GM21576 (cell line): ENCODE measurements around the gene S100A13.
"Not testable (repeated sequence)": the region's sequence is repeated elsewhere in the genome, so short reads cannot be mapped to it uniquely, and the experiment has no call there.

ENCODE experiments used
- ATAC-seq: cut with Tn5 transposase; IDR thresholded peaks from one replicate; pipeline ENCODE4 v1.9.1; 2021; ENCODE audit warnings: mild to moderate bottlenecking, moderate library complexity; ENCODE audit not compliant: unreplicated experiment

S100A13 gene

DNA sequence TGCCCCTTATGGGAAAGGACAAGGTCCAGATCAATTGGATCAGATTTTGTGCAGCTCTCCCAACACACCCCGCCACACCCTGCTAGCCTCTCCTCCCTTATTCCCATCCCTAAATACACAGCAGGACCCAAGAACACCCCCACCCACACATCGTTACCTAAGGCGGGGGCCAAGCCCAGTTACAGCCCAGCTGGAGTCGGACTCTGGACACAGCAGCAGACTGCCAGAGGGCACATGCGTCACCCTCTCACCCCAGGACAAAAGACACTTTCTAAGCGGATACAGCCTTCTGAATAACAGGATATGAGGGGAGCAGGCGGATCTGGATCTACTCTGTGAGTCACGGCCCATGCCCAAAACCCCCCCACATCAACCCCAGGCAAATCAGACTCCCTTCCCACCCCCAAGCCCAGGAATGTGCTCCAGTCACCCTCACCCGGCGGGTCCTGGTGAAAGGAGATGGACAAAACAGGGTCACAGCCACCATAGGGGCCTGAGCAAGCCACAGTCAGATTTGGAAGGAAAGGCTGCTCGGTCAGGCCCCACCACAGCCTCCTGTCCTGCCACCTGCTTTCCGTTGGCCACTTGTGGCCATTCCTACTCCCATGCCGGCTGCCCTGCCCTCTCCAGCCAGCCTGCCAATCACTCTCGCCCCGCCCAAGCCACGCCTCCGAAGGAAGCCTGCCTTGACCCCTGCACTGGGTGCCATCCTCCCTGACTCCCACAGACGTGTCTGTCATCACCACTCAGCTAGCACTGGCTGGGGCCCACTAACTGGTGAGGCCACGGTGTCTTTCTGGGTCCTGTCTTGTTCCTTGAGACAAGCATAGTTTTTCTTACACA is 18.3 kb downstream of the S100A13 start:
- no peak for ATAC-seq

DNA sequence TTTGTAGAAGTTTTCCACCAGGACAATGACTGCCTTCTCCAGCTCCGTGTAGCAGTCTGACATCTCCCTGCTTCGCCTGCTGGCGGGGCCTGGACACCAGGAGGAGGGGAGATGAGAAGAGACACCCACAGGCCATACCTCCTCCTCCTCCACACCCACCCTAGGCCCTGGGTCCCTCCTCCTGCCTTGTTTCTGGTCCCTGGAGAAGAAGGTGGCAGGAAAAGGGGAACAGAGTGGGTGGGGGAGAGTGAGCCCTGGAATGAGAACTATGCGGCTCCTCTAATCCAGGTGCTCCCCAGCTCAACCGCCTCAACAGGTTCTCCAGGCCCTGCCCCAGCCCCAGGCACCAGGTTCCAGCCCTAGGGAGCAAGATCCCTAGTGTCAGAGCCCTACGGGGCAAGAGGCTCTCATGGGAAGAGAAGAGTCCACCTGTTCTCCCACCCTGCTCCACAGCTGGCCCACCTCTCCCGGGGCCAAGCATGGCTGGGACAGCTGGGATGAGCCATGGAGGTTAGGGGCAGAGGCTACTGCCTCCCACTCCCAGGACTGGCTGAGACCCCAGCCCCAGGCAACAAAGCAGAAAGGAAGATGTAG is 19.1 kb downstream of the S100A13 start:
- ATAC-seq, result no peak

DNA sequence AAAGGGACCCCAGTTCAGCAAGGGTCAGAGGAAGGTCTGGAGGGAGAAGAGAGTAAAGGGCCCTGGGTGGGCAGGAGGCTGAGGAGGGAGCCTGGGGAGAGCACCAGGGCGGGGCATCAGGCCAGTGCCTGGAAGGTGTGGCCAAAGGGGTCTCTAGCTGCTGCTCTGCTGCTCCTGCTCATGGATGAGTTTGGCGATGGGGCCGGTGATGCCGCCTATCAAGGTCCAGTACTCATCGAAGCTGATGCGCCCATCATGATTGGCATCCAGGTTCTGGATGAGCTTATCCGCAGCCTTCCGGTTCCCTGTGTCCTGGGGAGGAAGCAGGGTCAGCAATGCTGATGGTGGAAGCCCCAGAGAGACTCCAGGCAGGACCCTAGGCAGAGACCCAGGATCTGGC is 19.9 kb downstream of the S100A13 start:
- no peak for ATAC-seq

DNA sequence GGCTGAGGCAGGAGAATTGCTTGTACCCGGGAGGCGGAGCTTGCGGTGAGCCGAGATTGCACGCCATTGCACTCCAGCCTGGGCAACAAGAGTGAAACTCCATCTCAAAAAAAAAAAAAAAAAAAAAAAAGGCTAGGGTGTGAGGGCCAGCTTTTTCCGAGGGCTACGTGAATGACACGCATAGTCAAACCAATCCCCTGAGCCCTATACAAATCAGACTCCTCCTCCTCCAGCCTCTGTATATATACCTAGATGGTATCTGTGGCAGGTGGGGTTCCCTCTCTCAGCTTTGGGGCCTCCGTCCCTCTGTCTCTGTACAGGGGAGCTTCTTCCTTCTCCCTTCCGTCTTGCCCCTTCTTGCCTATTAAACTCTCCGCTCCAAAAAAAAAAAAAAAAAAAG is 21.1 kb downstream of the S100A13 start:
- ATAC-seq, result no peak

DNA sequence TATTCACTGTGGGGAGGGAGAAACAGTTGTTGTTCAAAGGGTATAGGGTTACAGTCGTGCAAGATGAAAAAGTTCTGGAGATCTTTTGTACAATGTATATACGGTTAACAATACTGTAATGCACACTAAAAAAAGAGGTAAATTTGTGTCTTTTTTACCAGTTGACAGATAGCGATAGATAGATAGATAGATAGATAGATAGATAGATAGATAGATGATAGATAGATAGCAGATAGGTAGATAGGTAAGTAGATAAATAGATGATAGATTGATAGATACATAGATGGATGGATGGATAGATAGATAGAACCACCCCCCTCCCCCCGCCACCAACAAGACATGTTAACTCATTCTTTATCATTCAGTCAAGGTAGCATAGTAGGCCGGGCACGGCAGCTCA is 24.6 kb downstream of the S100A13 start:
- no peak for ATAC-seq

DNA sequence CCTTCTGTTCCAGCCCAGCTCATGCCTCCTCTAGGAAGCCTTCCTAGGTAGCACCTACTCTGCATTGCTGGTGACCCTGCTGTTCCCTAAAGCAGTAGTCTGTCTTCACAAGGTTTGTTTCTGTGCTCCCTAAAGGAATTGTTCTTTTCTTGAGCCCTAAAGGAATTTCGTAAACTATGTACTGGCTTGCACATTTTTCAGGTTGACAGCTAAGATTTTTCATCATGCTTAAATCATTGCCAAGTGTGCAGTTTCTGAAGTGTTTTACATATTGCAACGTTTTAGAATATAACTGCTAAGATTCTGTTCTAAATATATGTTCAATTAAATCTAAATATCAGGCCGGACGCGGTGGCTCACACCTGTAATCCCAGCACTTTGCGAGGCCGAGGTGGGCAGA is 27.5 kb downstream of the S100A13 start:
- no peak for ATAC-seq

DNA sequence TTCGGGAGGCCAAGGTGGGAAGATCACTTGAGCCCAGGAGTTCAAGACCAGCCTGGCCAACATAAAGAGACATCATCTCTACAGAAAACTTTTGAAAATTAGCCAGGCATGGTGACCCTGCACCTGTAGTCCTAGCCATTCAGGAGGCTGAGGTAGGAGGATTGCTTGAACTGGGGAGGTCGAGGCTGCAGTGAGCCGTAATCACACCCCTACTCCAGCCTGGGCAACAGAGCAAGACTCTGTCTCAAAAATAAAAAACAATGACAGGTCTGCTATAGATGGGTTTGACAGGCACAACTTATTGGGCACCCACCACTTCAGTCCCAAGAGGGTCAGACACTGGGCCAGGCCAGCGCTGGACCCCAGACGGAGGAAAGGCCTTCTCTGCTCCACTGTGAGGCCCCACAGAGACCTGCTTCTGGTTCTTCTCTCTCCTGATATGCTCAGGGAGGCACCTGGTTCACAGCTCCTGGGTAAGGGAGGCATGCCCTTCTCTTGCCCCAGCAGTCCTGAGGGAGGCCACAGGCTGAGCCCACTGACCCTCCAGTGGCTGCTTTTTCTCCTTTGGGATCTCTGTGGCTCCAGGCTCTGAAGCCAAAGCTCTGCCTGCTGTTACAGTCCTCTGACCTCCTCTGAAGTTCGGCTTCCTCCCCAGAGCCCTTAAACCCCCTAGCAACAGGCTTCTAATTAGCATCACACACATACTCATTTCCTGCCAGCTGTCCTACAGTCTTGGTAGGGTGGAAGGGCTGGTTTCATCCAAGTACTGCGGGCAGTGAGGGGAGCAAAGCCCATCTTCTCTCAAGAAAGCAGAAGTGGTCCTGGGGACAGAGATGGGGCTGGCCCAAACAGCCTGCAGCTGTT is 28.8 kb downstream of the S100A13 start:
- ATAC-seq, result peak; percentile 96

DNA sequence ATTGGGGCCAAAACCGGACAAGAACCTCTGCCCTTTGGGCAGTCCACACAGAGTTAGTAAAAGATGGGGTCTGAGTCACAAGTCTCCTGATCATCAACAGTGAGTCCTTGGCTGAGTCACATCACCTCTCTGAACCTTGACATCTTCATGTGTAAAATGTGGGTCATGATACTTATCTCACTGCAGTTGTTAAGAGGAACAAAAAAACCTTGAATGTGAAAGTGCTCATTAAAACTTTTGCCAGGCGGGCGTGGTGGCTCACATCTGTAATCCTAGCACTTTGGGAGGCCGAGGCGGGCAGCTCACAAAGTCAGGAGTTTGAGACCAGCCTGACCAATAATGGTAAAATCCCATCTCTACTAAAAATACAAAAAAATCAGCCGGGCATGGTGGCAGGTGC is 30.1 kb downstream of the S100A13 start:
- ATAC-seq, result no peak

DNA sequence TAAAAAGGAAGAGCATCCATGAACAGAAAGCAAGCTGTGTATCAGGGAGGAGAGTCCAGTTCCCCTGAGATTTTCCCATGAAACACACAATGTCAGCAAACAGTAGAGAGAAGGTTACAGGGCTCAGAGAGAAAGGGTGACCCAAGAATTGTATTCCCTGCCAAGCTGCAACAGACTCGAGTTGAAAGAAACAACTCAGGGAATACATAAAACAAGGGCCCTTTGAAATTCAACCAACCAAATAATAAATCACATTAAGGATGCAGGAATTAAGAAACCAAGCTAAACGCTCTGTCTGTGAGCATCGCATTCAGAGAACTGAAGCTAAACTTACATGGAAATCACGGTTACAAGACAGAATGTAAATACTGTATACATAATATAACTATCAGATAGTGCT is 34.6 kb downstream of the S100A13 start:
- no peak for ATAC-seq

DNA sequence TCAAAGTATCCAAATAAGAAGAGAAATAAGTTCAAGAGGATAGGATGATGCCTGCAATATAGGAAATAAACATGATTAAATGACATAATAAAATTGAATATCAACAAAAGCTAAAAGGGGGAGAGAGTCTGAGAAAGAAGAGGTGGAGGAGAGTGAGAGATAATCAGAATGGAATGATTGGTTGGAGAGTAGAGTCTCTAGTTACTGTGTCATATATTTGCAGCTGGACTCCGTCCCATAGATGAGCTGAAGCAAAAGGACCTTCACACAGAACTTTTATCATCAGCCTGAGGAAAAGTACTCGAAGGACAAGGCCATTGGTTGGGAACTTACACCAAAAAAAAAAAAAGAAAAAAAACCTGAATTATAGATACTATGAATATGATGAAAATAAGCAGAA is 38.8 kb downstream of the S100A13 start:
- no peak for ATAC-seq

DNA sequence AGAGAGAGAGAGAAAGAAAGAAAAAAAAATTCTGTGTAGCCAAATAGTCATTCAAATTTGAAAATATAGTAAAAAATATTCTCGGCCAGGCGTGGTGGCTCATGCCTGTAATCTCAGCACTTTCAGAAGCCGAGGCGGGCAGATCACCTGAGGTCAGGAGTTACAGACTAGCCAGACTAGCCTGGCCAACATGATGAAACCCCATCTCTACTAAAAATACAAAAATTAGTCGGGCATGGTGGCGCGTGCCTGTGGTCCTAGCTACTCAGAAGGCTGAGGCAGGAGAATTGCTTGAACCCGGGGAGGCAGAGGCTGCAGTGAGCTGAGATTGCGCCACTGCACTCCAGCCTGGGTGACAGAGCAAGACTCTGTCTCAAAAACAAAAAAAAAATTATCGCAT is 39.3 kb downstream of the S100A13 start:
- not testable (repeated sequence) for ATAC-seq

DNA sequence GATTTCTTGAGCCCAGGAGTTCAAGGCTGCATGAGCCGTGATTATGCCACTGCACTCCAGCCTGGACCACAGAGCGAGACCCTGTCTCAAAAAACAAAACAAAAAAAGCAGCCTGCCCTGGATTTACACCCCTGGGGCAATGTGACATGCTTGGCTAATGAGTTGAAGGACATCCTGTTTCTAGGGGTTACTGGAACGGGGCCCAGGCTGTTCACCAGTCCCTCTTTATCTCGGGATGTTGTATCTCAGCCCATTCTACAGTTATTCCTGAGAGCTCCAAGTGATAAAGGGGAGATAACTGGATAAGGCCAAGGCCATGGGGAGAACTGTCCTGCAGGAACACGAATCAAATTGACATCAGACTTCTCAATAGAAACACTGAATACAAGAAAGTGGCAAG is 40.0 kb downstream of the S100A13 start:
- ATAC-seq, result no peak

DNA sequence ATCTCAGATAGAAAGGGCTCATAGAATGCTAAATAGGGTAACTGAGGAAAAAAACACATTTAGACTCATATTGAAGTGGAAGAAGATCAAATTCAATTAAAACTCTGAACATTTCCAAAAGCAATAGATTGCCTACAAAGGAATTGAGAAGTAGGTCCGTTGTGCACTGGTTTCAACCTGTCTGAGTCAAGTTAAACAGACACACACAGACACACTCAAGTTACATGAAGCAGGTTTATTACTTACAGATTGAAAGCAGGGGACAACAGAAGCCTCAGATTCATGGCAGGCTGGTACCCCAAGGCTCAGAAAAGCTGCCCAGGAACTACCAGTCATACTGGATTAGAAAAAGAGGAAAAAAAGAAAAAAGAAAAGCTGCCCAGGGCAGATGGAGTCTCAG is 41.0 kb downstream of the S100A13 start:
- no peak for ATAC-seq

DNA sequence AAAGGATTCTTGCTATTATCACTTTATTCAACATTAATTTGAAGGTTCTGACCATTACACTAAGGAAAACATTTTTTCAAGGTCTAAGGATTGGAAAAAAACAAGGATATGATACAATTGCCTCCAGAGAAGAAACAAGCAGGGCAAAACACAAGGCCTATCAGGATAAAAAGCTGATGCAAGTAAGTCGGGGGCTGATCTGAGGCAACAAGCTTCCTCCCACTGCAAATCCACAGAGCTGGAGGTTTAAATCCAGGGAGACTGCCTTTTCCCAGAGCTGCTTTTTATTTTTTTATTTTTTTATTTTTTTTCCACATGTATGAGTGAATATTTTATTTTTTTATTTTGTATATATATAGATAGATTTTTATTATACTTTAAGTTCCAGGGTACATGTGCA is 42.3 kb downstream of the S100A13 start:
- ATAC-seq, result no peak

DNA sequence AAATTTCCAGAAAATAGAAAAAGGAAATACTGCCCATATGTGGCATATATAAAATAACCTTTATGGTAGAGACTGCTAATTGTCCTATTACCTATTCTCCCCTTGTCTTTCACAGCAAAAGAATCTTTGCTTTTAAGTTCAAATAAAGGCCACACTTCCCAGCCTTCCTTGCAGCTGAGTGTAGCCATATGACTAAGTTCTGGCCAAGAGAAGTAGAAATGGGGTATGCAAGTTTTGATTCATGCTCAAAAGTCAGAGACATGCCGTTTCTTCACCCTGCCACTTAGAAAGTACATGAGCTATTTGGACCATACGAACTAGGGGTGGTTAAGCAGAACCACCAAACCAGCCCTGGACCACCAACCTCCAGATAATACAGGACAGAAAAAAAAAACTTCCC is 43.3 kb downstream of the S100A13 start:
- no peak for ATAC-seq

DNA sequence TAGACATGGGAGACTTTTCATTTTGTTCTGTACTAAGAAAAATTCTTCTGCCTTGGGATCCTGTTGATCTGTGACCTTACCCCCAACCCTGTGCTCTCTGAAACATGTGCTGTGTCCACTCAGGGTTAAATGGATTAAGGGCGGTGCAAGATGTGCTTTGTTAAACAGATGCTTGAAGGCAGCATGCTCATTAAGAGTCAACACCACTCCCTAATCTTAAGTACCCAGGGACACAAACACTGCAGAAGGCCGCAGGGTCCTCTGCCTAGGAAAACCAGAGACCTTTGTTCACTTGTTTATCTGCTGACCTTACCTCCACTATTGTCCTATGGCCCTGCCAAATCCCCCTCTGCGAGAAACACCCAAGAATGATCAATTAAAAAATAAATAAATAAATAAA is 43.8 kb downstream of the S100A13 start:
- ATAC-seq, result not testable (repeated sequence)

DNA sequence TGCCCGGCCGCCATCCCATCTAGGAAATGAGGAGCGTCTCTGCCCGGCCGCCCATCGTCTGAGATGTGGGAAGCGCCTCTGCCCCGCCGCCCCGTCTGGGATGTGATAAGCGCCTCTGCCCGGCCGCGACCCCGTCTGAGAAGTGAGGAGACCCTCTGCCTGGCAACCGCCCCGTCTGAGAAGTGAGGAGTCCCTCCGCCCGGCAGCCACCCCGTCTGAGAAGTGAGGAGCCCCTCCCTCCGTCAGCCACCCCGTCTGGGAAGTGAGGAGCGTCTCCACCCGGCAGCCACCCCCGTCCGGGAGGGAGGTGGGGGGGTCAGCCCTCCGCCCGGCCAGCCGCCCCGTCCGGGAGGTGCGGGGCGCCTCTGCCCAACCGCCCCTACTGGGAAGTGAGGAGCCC is 44.5 kb downstream of the S100A13 start:
- ATAC-seq, result not testable (repeated sequence)

DNA sequence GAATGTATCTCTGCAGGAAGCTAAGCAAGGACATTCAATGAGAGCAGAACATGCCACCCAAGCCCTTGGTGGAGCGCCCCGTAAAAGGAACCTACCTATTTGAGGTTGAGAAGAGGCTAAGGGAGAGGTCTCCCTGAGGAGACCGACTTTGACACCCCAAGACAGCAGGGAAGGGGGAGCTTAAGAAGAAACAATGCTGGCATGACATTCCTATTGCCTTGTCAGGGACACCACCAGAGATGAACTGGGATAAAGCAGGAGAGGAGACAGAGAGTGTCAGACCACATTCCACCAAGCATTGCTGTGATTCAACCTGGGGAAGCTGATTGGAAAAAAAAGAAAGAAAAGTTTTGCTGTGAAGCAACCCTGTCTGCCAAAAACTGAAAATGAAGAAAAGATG is 48.4 kb downstream of the S100A13 start:
- no peak for ATAC-seq

DNA sequence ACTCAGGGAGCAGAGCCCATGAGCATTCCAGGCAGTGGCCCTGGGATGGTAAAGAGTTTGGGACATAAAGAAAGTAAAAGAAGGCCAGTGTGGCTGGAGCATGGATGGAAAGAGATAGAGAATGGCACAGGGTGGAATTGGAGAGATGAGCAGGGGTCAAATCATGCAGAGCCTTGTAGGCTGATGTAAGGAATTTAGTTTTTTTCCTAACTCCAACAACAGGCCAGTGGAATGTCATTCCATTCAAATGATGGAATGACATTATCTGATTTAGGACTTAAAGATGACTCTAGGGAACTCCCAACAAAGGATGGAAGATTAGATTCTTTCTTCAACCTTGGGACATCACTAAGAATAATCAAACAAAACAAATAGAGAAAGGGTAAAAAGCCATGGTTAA is 48.8 kb downstream of the S100A13 start:
- ATAC-seq, result no peak

DNA sequence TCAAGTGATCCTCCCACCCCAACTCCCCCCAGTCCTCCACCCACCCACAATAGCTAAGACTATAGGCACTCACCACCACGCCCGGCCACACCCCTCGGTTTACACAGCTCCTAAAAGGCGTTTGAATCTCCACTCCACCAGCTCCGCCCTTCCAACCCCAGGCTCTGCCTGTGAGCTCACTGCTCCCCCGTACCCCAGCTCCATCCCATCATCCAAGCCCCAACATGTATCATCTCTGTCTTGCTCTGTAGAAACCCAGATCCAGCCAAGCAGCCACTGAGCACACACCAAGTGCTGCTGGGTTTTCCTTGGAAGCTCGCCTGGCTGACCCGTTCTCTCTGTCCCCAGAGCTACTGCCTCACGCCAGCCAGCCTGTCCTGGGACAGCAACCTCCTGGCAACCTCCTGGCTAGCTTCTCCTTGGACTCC is 49.7 kb downstream of the S100A13 start:
- ATAC-seq, result no peak

DNA sequence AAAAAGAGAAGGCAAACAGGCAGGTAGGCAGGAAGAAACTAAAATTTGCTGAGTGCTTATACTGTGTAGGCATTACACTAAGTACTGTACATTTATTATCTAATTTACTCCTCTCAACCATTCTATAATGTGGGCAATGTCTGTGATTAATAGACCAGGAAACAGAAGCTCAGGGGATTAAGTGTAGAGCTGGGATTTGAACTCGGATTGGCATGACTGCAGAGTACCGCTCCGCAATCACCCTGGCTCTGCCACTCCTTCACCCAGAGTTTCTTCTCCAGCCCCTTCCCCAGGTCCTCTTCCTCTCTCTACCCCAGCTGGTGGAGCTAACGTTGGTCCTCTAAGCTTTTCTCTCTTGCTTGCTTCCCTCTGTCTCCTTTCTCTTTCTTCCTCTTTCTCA is 50.2 kb downstream of the S100A13 start:
- no peak for ATAC-seq

DNA sequence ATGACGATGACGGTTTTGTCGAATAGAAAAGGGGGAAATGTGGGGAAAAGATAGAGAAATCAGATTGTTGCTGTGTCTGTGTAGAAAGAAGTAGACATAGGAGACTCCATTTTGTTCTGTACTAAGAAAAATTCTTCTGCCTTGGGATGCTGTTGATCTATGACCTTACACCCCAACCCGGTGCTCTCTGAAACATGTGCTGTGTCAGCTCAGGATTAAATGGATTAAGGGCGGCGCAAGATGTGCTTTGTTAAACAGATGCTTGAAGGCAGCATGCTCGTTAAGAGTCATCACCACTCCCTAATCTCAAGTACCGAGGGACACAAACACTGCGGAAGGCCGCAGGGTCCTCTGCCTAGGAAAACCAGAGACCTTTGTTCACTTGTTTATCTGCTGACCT is 51.8 kb downstream of the S100A13 start:
- ATAC-seq, result not testable (repeated sequence)
